Suprapubic skin (tissue), 4 donors: ENCODE data around the gene DCAF7. TPM values are rescaled to one million over a fixed set of nuclear protein-coding genes. Genes with fewer than 3 reads are reported as not detected.

Source experiments
- DNase-seq, 2 donors: peaks; one replicate each; pipeline ENCODE4 v3.0.0-alpha.2; 2019; ENCODE audit warnings: low spot score in 2 of 2
- H3K27ac ChIP-seq: fragments of 200-600 bp; sonication (generic); one replicate; pipeline ENCODE4 v1.5.1; 2019
- H3K27me3 ChIP-seq: fragments of 200-600 bp; sonication (generic); one replicate; pipeline ENCODE4 v1.5.1; 2019
- H3K36me3 ChIP-seq: fragments of 200-600 bp; sonication (generic); one replicate; pipeline ENCODE4 v1.5.1; 2019
- H3K4me1 ChIP-seq: fragments of 200-600 bp; sonication (generic); one replicate; pipeline ENCODE4 v1.5.1; 2019
- H3K4me3 ChIP-seq: fragments of 200-600 bp; sonication (generic); one replicate; pipeline ENCODE4 v1.5.1; 2019; ENCODE audit warnings: mild to moderate bottlenecking
- H3K9me3 ChIP-seq: fragments of 200-600 bp; sonication (generic); one replicate; pipeline ENCODE4 v1.5.1; 2019
- CTCF ChIP-seq, 2 donors: fragments of 200-600 bp in 1 of 2; fragments of 450-650 bp in 1 of 2; sonication (generic) in 1 of 2; IDR thresholded peaks; one replicate each; pipeline ENCODE4 v1.5.1; 2016 to 2019; ENCODE audit warnings: antibody characterized with exemption in 2 of 2, mild to moderate bottlenecking in 1 of 2, moderate library complexity in 1 of 2
- EP300 ChIP-seq: sonication (generic); formaldehyde crosslinking; IDR thresholded peaks from one replicate; pipeline ENCODE4 v1.6.1; 2017; ENCODE audit warnings: antibody characterized with exemption
- POLR2A ChIP-seq, 2 donors: fragments of 450-650 bp; IDR thresholded peaks; one replicate each; pipeline ENCODE4 v1.6.1; 2017; ENCODE audit warnings: antibody characterized with exemption in 2 of 2, mild to moderate bottlenecking in 2 of 2, moderate library complexity in 2 of 2
- POLR2AphosphoS5 ChIP-seq, 3 donors: sonication (generic); formaldehyde crosslinking; IDR thresholded peaks; one replicate each; pipeline ENCODE4 v1.6.1; 2017; ENCODE audit warnings: antibody characterized with exemption in 3 of 3
- WGBS: methylation state at CpG from one replicate; pipeline ENCODE4 v1.1.5; 2018; 5-methylcytosine and 5-hydroxymethylcytosine counted together
- total RNA-seq, 4 donors: library from RNA; depleted of rRNA; stranded (reverse); fragments of >200 nt; gene quantifications; one replicate each; pipeline ENCODE4 v1.1.0, GENCODE V29; 2016

DCAF7 gene
- total RNA-seq, 4 donors from 2014 or later: 22.4 to 30.9 (median 27.4) TPM

DNA sequence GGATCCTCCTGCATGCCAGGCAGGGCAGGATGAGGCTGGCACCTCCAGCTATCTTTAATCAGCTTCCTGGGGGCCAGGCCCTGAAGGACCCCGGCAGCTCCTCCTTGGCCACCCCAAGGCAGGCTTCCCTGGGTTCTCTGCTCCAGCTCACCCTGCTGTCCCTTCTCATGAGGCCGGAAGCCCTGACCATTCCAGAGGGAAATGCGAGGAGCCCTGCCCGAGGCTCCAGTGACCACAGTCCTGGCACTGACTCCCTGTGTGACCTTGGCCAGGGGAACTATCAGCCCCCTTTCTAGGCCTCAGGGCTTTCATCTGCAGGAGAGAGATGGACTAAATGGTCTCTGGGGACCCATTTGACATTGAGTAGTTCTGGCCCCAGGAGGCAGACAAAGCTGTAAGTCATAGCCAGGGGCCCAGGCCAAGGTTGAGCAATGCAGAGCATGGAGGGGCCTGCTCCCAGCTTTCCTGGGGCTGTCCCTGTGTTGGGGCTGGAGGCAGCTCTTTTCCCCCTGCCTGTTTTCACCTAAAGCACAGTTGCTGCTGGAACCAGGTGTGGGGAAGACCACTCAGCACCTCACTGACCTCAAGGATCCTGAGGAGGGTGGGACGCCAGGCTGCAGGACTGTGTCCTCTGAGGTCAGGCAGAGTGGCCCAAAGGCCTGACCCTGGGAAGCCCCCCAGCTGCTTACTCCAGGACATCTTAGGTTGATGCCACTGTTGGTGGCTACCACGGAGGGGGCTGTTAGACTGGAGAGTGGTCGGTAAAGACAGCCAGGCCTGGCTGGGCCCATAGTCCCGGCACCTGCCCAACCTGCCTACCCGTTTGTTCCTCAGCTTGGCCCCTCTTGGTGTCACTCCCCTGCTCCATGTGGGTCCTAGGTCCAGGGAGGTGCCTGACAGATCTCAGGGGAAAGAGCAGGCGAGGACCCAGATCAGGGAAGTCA lies 19.0 kb upstream of the DCAF7 start:
- H3K4me1 ChIP-seq: no peaks in the 10 kb centered on the region
- TF ChIP-seq EP300 (no peak), CTCF (IDR thresholded peaks at IDR 0.05) (no peak), POLR2AphosphoS5 (IDR thresholded peaks at IDR 0.05) (no peak), POLR2A (IDR thresholded peaks at IDR 0.05) (no peak)
- no peaks in the 10 kb centered on the region for H3K36me3 ChIP-seq
- H3K9me3 ChIP-seq: no peaks in the 10 kb centered on the region
- WGBS: 80% methylated on average over 4 of the region's 10 CpGs
- H3K4me3 ChIP-seq: no peak overlapping the region
- no peak overlapping the region for H3K27ac ChIP-seq
- DNase-seq: no peak
- peaks cover 14% of the 10 kb centered on the region for H3K27me3 ChIP-seq

DNA sequence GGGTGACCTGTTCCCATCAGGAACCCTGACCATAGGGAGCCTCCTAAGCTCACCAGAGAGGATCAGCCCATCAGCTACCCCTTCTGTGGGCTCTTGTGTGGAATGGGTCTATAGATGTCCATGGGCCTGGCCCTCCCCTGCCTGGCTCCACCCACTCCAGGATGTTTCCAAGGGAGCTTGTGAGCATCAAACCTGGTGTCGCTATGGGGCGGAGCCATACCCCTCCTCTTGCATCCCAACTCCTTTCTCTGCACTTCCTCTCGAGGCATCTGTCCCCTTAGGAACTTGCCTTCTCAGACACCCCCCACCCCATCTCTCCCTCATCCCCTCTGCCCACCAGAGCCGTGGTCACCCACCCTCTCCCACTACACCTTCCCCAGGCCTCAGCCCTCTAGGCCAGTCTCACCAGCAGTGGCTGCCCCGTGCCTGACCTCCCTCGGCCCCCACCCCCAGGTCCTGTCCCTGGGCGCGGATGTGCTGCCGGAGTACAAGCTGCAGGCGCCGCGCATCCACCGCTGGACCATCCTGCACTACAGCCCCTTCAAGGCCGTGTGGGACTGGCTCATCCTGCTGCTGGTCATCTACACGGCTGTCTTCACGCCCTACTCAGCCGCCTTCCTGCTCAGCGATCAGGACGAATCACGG lies 16.7 kb upstream of the DCAF7 start:
- no peak overlapping the region for H3K27ac ChIP-seq
- H3K9me3 ChIP-seq: no peaks in the 10 kb centered on the region
- H3K27me3 ChIP-seq: peaks cover 20% of the 10 kb centered on the region
- DNase-seq: no peak
- H3K4me3 ChIP-seq: no peak overlapping the region
- WGBS: 89% methylated on average over 20 of the region's 20 CpGs
- TF ChIP-seq CTCF (IDR thresholded peaks at IDR 0.05) (no peak), POLR2AphosphoS5 (IDR thresholded peaks at IDR 0.05) (no peak), EP300 (no peak), POLR2A (IDR thresholded peaks at IDR 0.05) (no peak)
- H3K36me3 ChIP-seq: no peaks in the 10 kb centered on the region
- H3K4me1 ChIP-seq: peaks cover 8% of the 10 kb centered on the region

DNA sequence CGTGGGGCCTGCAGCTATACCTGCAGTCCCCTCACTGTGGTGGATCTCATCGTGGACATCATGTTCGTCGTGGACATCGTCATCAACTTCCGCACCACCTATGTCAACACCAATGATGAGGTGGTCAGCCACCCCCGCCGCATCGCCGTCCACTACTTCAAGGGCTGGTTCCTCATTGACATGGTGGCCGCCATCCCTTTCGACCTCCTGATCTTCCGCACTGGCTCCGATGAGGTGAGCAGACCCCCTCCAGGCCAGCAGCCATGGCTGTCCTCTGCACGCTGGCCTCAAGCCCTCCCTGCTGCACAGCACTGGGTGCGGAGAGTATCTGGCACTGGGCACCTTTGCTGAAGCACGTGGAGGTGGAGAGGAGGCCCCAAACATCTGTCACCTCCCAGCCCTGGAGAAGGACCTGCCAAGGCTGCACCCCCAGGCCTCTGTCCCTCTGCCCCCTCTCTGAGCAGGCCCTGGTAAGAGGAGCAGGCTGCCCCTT lies 16.2 kb upstream of the DCAF7 start:
- no peak overlapping the region for H3K27ac ChIP-seq
- H3K27me3 ChIP-seq: peaks cover 26% of the 10 kb centered on the region
- WGBS: 94% methylated on average over 16 of the region's 17 CpGs
- H3K4me3 ChIP-seq: no peak overlapping the region
- DNase-seq: no peak
- H3K36me3 ChIP-seq: no peaks in the 10 kb centered on the region
- H3K9me3 ChIP-seq: no peaks in the 10 kb centered on the region
- peaks cover 10% of the 10 kb centered on the region for H3K4me1 ChIP-seq
- no peak for TF ChIP-seq EP300
- TF ChIP-seq POLR2A (IDR thresholded peaks at IDR 0.05): no peak
- no peak for TF ChIP-seq CTCF (IDR thresholded peaks at IDR 0.05)
- no peak for TF ChIP-seq POLR2AphosphoS5 (IDR thresholded peaks at IDR 0.05)

DNA sequence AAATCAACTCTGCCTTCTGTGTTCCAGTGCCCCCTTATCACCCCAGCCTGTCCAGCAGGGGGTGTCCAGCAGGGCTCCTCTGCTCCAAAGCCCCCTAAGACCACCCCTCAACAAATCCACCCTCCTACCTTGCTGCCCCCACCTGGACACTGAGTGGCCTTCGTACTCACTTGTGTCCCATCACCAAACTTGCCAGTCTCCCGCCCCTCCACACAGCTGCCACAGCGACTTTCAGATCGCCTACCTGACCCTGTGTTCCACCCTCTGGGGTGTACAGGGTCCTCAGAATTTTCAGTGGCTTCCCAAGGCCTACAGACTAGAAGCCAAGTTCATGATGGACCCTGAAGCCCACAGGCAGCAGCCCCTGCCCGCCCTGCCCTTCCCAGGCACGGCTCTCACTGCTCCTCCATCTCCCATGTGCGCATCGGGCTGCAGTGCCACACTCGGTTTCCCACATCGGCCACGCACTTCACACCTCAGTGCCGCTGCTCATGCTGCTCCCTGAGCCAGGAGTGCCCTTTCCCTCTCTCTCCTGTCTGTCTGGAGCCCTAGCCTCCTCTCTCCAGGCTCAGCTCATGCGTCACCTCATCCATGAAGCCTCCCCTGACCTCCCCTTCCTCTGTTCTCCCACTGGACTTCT lies 15.3 kb upstream of the DCAF7 start:
- Histone ChIP-seq H3K27ac (no peak overlapping the region), H3K9me3 (no peaks in the 10 kb centered on the region), H3K4me3 (no peak overlapping the region), H3K27me3 (peaks cover 34% of the 10 kb centered on the region), H3K36me3 (no peaks in the 10 kb centered on the region), H3K4me1 (peaks cover 10% of the 10 kb centered on the region)
- TF ChIP-seq CTCF (IDR thresholded peaks at IDR 0.05) (no peak), EP300 (no peak), POLR2A (IDR thresholded peaks at IDR 0.05) (no peak)
- no peak for DNase-seq
- WGBS: 84% methylated on average over 13 of the region's 13 CpGs
